B cell (primary cell): Measurements from ENCODE around the gene ZNF555.

Experiments used
- CTCF ChIP-seq: fragments of 200-600 bp; IDR thresholded peaks from one replicate; pipeline ENCODE4 v1.8.0; 2022; ENCODE audit warnings: antibody characterized with exemption, mild to moderate bottlenecking
- EZH2 ChIP-seq: IDR thresholded peaks from 2 replicates; pipeline ENCODE4 v1.6.1; 2012; ENCODE audit warnings: borderline replicate concordance, low read depth, mild to moderate bottlenecking, moderate library complexity, low read length; ENCODE audit not compliant: insufficient read depth, poor library complexity, severe bottlenecking

- no peak for TF ChIP-seq EZH2
- no peak for TF ChIP-seq CTCF
Observed at GRCh38 chr19:2805261-2805900, 35.9 kb upstream of the ZNF555 start.
